Choroid plexus epithelial cell (primary cell): ENCODE data around the gene CDHR5.

Source experiments
- DNase-seq: peaks from one replicate; pipeline ENCODE4 v3.0.0-alpha.2; 2010; ENCODE audit warnings: low read depth
- H3K4me3 ChIP-seq: 2 replicates; pipeline ENCODE4 v1.5.1; 2011; ENCODE audit warnings: low read depth, mild to moderate bottlenecking, control low read depth, low read length, moderate library complexity
- CTCF ChIP-seq: conservative IDR thresholded peaks from 2 replicates; pipeline ENCODE4 v1.5.1; 2011; ENCODE audit warnings: low read depth, mild to moderate bottlenecking, control low read depth, inconsistent platforms, low read length, moderate library complexity

The CDHR5 gene

DNA sequence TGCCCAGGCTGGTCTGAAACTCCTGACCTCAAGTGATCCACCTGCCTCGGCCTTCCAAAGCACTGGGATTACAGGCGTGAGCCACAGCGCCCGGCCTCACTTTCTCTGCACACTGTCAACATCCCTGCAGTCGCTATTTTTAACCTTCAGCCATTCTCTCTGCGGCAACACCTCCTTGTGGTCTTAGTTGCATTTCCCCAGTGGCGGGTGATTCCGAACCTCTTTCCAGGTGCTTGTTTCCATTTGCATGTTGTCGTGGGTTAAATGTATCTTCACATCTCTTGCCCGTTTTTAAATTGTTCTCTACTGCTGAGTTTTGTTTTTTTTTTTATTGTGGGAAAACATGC, 4.5 kb upstream of the CDHR5 start:
- H3K4me3 ChIP-seq: no peak overlapping the region
- DNase-seq: no peak
- peak; percentile 5 for TF ChIP-seq CTCF

DNA sequence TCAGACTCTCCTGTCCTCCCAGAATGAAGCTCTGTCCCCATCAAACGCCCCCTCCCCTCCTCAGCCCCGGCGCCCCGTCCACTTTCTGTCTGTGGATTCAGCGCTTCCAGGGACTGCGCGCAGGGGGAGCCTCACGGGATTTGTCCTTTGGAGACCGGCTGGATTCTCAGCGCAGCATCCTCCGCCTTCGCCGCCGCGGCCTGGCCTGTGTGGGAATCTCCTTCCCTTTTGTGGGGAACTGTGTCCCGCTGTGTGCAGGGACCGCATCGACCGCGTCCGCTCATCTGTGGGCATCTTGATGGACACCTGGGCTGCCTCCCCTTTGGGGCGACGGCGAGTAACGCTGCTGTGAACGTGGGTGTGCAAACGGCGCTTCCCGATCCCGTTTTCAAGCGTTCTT, 3.3 kb upstream of the CDHR5 start:
- TF ChIP-seq CTCF: no peak
- no peak for DNase-seq
- no peak overlapping the region for H3K4me3 ChIP-seq

DNA sequence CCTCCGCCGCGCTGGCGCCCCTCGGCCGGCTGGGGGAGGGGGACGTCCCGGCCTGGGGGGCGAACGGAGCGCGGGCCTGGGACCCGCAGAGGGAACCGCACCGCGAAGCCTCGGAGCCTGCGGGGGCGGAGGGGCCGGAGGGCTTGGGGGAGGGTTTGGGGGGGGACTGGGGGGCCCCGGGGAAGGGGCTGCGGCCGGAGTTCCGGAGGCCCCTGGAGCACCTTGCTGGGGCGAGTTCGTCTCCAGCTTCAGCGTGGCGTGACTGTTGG, 2.5 kb upstream of the CDHR5 start:
- no peak for TF ChIP-seq CTCF
- H3K4me3 ChIP-seq: no peak overlapping the region
- no peak for DNase-seq

GRCh38 chr11:626475-627307, 1.9 kb upstream of the CDHR5 start, which contains the start of gene SCT:
TSS of gene SCT (minus strand) at chr11:627181. CDS start at chr11:627143, 38 bp downstream.
- H3K4me3 ChIP-seq: no peak within 1 kb of the TSS
- no peak for DNase-seq

GRCh38 chr11:625636-626268, 997 bp upstream of the CDHR5 start:
- DNase-seq: no peak
- no peak for TF ChIP-seq CTCF
- H3K4me3 ChIP-seq: no peak overlapping the region

More at GRCh38 chr11:626475-627307, 1.9 kb upstream of the CDHR5 start, which contains the start of gene SCT:
- no peak for TF ChIP-seq CTCF

DNA sequence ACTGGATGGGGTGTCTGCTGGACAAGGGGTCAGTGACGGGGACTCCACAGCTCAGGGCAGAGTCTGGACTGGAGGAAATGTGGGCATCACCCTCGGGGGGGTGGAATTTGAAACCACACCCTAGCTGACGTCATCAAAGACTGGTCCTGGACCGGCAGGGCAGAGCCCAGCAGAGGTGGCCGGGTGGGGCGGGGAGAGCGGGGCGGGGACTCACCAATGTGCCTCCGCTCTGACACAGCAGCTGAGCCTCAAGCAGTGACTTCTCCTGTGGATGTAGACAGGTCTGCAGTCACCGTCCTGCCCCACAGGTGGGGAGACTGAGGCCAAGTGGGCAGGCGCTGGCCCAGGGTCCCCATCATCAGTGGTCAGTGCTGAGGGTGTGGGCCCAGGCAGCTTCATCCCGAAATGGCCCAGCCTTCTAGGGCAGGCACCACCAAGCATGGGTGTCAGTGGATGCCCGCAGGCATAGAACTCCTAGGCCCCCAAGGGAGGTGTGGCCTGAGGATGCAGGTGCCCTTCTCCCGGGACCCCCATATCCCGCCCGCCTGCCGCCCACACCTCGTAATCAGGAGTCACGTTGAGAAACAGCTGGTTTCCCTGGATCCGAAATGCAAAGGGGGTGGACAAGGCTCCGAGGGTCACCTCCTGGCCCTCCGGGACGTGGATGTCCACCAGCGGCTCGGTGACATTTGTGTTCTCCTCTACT, 603 bp downstream of the CDHR5 start:
- no peak for DNase-seq
- TF ChIP-seq CTCF: no peak
- H3K4me3 ChIP-seq: no peak overlapping the region
